HCT116 (cell line): Measurements from ENCODE around the gene OR4D1. TPM values are rescaled to one million over a fixed set of nuclear protein-coding genes. Genes with fewer than 3 reads are reported as not detected.

Experiments
- CTCF ChIP-seq, 3 experiments: fragments of 200-600 bp in 1 of 3; sonication (generic) in 1 of 3; IDR thresholded peaks in 2 of 3; conservative IDR thresholded peaks in 1 of 3; 2 replicates each; pipeline ENCODE4 v1.5.1; 2012 to 2017; ENCODE audit warnings: low read depth in 2 of 3, low read length in 2 of 3, antibody characterized with exemption in 1 of 3, borderline replicate concordance in 1 of 3, control low read depth in 1 of 3, mild to moderate bottlenecking in 1 of 3, mixed read lengths in 1 of 3, mixed run types in 1 of 3, moderate library complexity in 1 of 3; ENCODE audit not compliant: insufficient read depth in 1 of 3
- EZH2 ChIP-seq: fragments of 200-600 bp; sonication (generic); IDR thresholded peaks from 2 replicates; pipeline ENCODE4 v1.6.1; 2017; ENCODE audit warnings: antibody characterized with exemption, mixed run types
- POLR2A ChIP-seq: IDR thresholded peaks from 2 replicates; pipeline ENCODE4 v1.7.0; 2011; ENCODE audit warnings: borderline replicate concordance; ENCODE audit not compliant: insufficient read depth, insufficient read length; ENCODE audit errors: extremely low read depth
- POLR2AphosphoS5 ChIP-seq: IDR thresholded peaks from 2 replicates; pipeline ENCODE4 v1.6.1; 2011; ENCODE audit warnings: mild to moderate bottlenecking, low read depth, low read length, moderate library complexity
- SP1 ChIP-seq: IDR thresholded peaks from 2 replicates; pipeline ENCODE4 v1.6.1; 2012; ENCODE audit warnings: low read depth
- SRF ChIP-seq: IDR thresholded peaks from 2 replicates; pipeline ENCODE4 v1.6.1; 2012; ENCODE audit warnings: low read depth
- TCF7L2 ChIP-seq: IDR thresholded peaks from 2 replicates; pipeline ENCODE4 v1.7.0; 2011; ENCODE audit warnings: borderline replicate concordance, inconsistent platforms; ENCODE audit not compliant: insufficient read depth, insufficient read length; ENCODE audit errors: extremely low read depth
- YY1 ChIP-seq: IDR thresholded peaks from 2 replicates; pipeline ENCODE4 v1.6.1; 2011; ENCODE audit warnings: low read length, low read depth, moderate library complexity, mild to moderate bottlenecking; ENCODE audit not compliant: insufficient replicate concordance; ENCODE audit errors: extremely low read depth
- ZFX ChIP-seq: fragments of 450-650 bp; IDR thresholded peaks from 2 replicates; pipeline ENCODE4 v1.6.1; 2017
- ZNF274 ChIP-seq: fragments of 200-500 bp; sonication (Bioruptor generic); IDR thresholded peaks from 2 replicates; pipeline ENCODE4 v1.6.1; 2014; ENCODE audit warnings: mild to moderate bottlenecking, low read depth, low read length, inconsistent platforms
- total RNA-seq: library from RNA; stranded (reverse); gene quantifications from one replicate; pipeline ENCODE4 v1.2.1, GENCODE V29; 2021; ENCODE audit not compliant: unreplicated experiment
- TF ChIP-seq, protein P1 (sequence below): IDR thresholded peaks from 2 replicates; pipeline ENCODE4 v1.6.1; 2011; ENCODE audit warnings: mild to moderate bottlenecking, low read length, moderate library complexity; ENCODE audit not compliant: insufficient replicate concordance; ENCODE audit errors: extremely low read depth
- TF ChIP-seq, protein P2 (sequence below): IDR thresholded peaks from 2 replicates; pipeline ENCODE4 v1.6.1; 2012

OR4D1 gene
- total RNA-seq, 1 experiment from 2014 or later, result not detected

GRCh38 chr17:58184308-58184985 is 36.3 kb downstream of the OR4D1 start (continued):
- TF ChIP-seq, protein P1, sequence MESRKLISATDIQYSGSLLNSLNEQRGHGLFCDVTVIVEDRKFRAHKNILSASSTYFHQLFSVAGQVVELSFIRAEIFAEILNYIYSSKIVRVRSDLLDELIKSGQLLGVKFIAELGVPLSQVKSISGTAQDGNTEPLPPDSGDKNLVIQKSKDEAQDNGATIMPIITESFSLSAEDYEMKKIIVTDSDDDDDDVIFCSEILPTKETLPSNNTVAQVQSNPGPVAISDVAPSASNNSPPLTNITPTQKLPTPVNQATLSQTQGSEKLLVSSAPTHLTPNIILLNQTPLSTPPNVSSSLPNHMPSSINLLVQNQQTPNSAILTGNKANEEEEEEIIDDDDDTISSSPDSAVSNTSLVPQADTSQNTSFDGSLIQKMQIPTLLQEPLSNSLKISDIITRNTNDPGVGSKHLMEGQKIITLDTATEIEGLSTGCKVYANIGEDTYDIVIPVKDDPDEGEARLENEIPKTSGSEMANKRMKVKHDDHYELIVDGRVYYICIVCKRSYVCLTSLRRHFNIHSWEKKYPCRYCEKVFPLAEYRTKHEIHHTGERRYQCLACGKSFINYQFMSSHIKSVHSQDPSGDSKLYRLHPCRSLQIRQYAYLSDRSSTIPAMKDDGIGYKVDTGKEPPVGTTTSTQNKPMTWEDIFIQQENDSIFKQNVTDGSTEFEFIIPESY, result no peak
- TF ChIP-seq CTCF (IDR thresholded peaks at IDR 0.05 in 2 of 3, conservative IDR thresholded peaks at IDR 0.05 in 1 of 3; ENCODE audit: borderline replicate concordance in 1 of 3, insufficient read depth in 1 of 3, low read depth in 2 of 3, low read length in 2 of 3) (no peak), SRF (no peak), YY1 (no peak), ZFX (peak; percentile 46; the same call in 1 of the 2 replicates), POLR2AphosphoS5 (no peak), ZNF274 (no peak), EZH2 (no peak), POLR2A (no peak), TCF7L2 (no peak), SP1 (no peak)
- TF ChIP-seq, protein P2, sequence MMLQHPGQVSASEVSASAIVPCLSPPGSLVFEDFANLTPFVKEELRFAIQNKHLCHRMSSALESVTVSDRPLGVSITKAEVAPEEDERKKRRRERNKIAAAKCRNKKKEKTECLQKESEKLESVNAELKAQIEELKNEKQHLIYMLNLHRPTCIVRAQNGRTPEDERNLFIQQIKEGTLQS, result no peak
